Globus pallidus (tissue), 1 donor: ENCODE data around the gene FGF18.
"Not testable (repeated sequence)": the region's sequence is repeated elsewhere in the genome, so short reads cannot be mapped to it uniquely, and the experiment has no call there.

Source experiments
- DNase-seq: peaks from one replicate; pipeline ENCODE4 v3.0.0-alpha.2; 2015; ENCODE audit warnings: low spot score

Gene FGF18

DNA sequence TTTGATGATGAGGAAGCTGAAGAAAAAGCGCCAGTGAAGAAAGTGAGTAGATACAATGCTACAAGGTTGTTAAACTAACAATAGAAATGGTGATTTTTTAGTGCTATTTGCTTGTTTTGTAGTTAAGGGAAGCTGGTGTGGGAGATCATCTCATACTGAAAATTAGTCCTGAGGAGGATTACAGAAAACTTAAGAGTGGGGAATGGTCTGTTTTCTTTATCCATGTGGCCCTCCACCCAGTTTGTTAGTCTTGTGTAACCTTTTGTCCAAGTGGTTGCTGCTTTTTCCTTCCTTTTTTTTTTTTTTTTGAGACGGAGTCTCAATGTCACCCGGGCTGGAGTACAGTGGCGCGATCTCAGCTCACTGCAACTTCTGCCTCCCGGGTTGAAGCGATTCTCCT lies 19.3 kb upstream of the FGF18 start:
- DNase-seq: no peak

- DNase-seq: no peak
Measured at GRCh38 chr5:171401167-171401947, 18.1 kb upstream of the FGF18 start.

DNA sequence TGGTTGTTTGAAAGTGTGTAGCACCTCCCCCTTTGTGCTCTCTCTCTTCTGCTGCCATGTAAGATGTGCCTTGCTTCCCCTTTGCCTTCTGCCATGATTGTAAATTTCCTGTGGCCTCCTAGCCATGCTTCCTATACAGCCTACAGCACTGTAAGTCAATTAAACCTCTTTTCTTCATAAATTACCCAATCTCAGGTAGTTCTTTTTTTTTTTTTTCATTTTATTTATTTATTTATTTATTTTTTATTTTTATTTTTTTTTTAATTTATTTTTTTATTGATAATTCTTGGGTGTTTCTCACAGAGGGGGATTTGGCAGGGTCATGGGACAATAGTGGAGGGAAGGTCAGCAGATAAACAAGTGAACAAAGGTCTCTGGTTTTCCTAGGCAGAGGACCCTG lies 16.7 kb upstream of the FGF18 start:
- DNase-seq: not testable (repeated sequence)

- DNase-seq: no peak
Measured at GRCh38 chr5:171405615-171406014, 13.8 kb upstream of the FGF18 start.

DNA sequence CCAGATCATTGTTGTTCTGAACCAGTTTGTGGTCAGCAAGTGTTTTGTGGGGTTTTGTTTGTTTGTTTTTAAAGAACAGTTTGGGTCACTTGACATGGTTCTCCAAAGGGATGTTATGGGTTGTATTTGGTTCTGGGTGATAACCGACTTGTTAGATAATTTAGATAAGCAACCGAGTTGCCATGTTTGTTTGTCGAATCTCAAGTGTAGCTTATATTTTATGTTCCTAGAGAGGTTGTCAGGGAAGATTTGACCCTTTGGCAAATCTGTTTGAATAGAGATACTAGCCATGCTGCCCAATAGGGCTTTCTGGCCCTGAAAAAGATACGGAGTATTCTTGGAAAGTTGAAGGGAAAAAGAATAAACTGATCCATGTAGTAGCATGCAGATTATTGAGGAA lies 12.2 kb upstream of the FGF18 start:
- no peak for DNase-seq

DNA sequence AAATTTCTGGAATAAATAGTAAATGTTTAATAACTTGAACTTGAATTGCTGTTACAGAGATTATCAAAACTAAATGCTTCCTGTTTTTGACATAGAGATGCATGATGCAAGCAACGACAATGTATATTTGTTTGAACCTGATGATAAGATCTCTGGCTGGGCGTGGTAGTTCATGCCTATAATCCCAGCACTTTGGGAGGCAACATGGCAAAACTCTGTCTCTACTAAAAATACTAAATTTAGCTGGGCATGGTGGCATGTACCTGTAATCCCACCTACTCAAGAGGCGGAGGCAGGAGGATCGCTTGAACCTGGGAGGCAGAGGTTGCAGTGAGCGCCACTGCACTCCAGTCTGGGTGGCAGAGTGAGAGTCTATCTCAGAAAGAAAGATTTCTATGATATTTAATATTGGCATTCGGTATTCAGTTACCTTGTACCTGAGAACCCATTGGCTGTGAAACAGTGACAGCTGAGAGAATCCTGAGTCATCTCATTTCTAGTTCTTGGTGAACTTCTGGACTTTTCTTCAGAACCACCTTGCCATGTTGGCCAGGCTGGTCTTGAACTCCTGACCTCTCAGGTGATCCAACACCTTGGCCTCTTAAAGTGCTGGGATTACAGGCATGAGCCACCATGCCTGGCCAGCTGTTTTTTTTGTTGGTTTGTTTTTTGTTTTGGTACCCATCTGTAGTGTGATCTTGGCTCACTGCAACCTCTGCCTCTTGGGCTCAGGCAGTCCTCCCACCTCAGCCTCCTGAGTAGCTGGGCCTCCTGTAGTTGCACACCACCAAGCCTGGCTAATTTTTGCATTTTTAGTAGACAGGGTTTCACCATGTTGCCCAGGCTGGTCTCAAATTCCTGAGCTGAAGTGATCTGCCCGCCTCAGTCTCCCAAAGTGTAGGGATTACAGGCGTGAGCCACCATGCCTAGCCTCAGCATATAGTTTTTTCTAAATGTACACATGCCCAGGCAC lies 10.0 kb upstream of the FGF18 start:
- no peak for DNase-seq

DNA sequence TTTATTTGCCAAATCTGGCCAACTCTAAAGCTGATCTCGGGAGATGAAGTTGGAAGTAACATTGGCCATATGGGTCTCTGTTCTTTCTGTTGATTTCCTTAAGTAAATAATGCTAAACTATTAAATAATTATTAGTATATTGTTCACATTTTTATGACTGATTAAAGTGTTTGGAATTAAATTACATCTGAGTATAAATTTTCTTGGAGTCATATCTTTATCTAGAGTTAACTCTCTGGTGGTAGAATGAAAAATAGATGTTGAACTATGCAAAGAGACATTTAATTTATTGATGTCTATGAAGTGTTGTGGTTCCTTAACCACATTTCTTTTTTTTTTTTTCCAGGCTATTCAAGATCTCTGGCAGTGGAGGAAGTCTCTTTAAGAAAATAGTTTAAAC lies 9.3 kb upstream of the FGF18 start:
- DNase-seq: no peak

DNA sequence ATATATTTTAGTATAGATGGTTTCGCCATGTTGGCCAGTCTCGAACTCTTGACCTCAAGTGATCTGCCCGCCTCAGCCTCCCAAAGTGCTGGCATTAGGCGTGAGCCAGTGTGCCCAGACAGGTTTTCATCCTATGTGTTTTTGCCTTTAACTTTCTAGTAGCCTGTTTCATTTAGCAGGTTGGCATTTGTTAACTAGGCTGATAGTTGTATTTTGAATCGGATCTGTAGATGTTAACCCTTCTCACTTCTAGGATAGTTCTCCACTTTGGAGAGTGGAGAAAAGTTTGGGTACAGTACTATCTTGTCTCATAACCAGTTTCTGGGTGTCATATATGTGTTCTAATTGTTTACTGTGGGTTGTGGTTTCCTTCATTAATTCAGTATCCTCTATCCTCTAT lies 7.3 kb upstream of the FGF18 start:
- DNase-seq: no peak

DNA sequence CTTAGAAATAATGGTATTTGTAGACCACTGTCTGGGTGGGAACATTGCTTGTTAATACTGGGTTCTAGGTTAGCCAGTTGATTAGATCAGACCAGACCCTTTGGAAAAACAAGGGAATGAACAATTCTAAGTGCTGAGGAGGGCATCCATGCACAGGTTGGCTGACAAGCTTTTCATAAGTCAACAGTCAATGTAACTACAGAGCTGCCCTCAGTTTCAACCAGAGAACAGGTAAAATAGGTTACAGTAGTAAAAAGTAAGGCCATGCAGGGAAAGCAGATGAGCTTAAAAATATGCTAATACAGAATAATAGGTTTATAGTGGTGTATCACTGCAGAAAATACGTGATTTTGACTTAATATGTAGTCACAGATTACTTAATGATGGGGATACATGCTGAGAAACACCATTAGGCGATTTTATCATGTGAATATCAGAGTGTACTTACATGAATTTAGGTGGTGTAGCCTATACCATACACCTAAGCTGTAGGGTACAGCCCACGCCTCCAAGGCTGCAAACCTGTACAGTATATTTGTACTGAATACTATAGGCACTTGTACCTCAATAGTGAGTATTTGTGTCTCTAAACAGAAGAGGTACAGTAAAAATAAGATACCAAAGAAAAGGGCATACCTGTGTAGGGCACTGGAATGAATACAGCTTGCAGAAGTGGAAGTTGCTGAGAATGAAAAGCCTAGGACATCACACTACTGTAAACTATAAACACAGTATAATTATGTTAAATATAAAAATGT lies 6.1 kb upstream of the FGF18 start:
- DNase-seq: no peak

DNA sequence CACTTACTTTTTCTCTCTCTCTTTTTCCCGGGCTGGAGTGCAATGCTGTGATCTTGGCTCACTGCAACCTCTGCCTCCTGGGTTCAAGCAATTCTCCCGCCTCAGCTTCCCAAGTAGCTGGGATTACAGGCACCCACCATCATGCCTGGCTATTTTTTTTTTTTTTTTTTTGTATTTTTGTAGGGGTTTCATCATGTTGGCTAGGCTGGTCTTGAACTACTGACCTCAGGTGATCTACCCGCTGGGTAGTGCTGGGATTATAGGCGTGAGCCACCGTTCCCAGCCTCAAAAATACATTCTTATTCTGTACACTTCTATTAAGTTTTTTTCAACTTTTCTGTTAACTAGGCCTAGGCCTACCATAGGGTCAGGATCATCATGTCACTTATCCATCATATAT lies 5.5 kb upstream of the FGF18 start:
- DNase-seq: not testable (repeated sequence)

- DNase-seq: no peak
Measured at GRCh38 chr5:171415115-171415730, 4.2 kb upstream of the FGF18 start.

DNA sequence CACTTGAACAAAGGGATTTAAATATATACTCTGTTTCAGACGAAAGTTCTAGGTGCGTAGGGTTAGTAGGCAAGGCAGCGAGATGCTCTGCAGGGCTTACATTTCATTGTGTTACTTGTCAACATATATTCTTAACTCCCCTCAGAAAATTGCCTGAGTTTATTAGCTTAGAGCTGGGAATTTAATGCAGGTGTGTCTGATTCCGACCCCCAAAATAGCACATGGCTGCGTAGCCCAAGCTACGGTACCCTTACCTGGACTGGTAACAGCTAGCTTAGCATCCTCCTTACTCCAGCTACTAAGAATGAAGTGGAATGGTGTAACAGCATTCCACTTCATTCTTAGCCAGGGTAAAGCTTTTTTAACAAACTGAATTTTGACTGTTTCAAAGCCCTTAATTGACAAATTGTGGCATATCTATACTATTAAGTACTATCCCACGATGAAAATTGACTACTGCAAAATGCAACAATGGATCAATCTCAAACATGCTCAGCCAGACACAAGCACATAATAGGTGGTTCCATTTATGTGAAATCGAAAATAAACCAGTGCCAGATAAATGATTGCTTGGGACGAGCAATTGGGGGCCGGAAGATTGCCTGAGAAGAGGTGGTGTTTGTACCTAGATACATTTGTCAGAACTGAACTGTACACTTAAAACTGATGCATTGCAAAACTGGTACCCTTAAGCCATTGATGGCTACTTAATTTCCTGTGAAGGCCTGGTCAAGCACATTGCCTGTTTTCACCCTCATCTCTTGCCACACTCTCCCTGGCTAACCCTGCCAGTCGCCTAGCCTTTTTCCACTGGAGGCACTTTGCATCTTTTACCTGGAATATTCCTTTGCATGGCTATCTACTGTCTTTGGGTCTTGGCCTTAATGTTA lies 3.0 kb upstream of the FGF18 start:
- DNase-seq: no peak

- DNase-seq: peak; percentile 44
Measured at GRCh38 chr5:171418316-171418981, 998 bp upstream of the FGF18 start.

DNA sequence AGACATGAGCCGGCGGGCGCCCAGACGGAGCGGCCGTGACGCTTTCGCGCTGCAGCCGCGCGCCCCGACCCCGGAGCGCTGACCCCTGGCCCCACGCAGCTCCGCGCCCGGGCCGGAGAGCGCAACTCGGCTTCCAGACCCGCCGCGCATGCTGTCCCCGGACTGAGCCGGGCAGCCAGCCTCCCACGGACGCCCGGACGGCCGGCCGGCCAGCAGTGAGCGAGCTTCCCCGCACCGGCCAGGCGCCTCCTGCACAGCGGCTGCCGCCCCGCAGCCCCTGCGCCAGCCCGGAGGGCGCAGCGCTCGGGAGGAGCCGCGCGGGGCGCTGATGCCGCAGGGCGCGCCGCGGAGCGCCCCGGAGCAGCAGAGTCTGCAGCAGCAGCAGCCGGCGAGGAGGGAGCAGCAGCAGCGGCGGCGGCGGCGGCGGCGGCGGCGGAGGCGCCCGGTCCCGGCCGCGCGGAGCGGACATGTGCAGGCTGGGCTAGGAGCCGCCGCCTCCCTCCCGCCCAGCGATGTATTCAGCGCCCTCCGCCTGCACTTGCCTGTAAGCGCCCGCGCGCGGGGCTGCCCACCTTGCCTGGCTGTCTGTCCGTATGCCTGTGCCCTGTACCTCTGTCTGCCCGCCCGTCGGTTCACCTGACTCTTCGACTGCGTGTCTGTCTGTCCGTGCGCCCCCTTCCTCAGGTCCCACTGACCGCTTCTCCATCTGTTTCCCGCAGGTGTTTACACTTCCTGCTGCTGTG lies 412 bp downstream of the FGF18 start:
- DNase-seq: no peak

- peak; percentile 17 for DNase-seq
Measured at GRCh38 chr5:171420431-171421241, 1.2 kb downstream of the FGF18 start.

GRCh38 chr5:171421331-171422262 lies 2.1 kb downstream of the FGF18 start:
- no peak for DNase-seq

- DNase-seq: no peak
Measured at GRCh38 chr5:171422495-171422894, 3.0 kb downstream of the FGF18 start.
